Testis (tissue), 3 donors: Measurements from ENCODE around the gene RHPN2. TPM values are rescaled to one million over a fixed set of nuclear protein-coding genes. Genes with fewer than 3 reads are reported as not detected.
"Not testable (repeated sequence)": the region's sequence is repeated elsewhere in the genome, so short reads cannot be mapped to it uniquely, and the experiment has no call there.

Source experiments
- DNase-seq: peaks from one replicate; pipeline ENCODE4 v3.0.0-alpha.2; 2019
- H3K27ac ChIP-seq, 2 donors: fragments of 200-600 bp; sonication (generic); one replicate each; pipeline ENCODE4 v1.5.1; 2019
- H3K27me3 ChIP-seq: fragments of 200-600 bp; sonication (generic); one replicate; pipeline ENCODE4 v1.5.1; 2019
- H3K36me3 ChIP-seq: fragments of 200-600 bp; sonication (generic); one replicate; pipeline ENCODE4 v1.5.1; 2017; ENCODE audit warnings: low read depth; ENCODE audit errors: missing control alignments
- H3K4me1 ChIP-seq: fragments of 200-600 bp; sonication (generic); one replicate; pipeline ENCODE4 v1.5.1; 2019
- H3K4me3 ChIP-seq, 2 donors: fragments of 200-600 bp; sonication (generic); one replicate each; pipeline ENCODE4 v1.5.1; 2017 to 2019
- H3K9me3 ChIP-seq: fragments of 200-600 bp; sonication (generic); one replicate; pipeline ENCODE4 v1.5.1; 2017
- POLR2A ChIP-seq: fragments of 450-650 bp; IDR thresholded peaks from one replicate; pipeline ENCODE4 v1.6.1; 2017; ENCODE audit warnings: antibody characterized with exemption, mild to moderate bottlenecking, moderate library complexity
- WGBS, 2 donors: methylation state at CpG; one replicate each; pipeline ENCODE4 v1.1.5; 2018; 5-methylcytosine and 5-hydroxymethylcytosine counted together
- intact Hi-C: fragments of 100-400 bp; cut with DNase I; formaldehyde crosslinking; loops from one replicate; pipeline ENCODE4 v1.15.1; 2023; ENCODE audit warnings: low total_unique reads
- polyA plus RNA-seq: library from polyadenylated mRNA; stranded (reverse); fragments of 350-450 nt; fragmentation: Illumina TruSeq; extraction: RNeasy Lipid Tissue Mini Kit (QIAGEN cat#74804); gene quantifications from one replicate; pipeline ENCODE4 v1.2.3, GENCODE V29; 2014; ENCODE audit warnings: low read depth, low replicate concordance; ENCODE audit not compliant: insufficient read depth
- total RNA-seq, 2 donors: library from RNA; depleted of rRNA; stranded (reverse); fragments of >200 nt; gene quantifications; one replicate each; pipeline ENCODE4 v1.2.3, GENCODE V29; 2016
- TF ChIP-seq, protein P1 (sequence below), 3 experiments: fragments of 450-650 bp in 2 of 3; fragments of 200-600 bp in 1 of 3; sonication (generic) in 1 of 3; IDR thresholded peaks; one replicate each; pipeline ENCODE4 v1.5.1; 2016 to 2019; ENCODE audit warnings: antibody characterized with exemption in 3 of 3, mild to moderate bottlenecking in 2 of 3, moderate library complexity in 1 of 3

Gene RHPN2
- total and polyA plus RNA-seq, 3 donors from 2014 or later = 3.5 to 8.1 (median 4.0) TPM

DNA sequence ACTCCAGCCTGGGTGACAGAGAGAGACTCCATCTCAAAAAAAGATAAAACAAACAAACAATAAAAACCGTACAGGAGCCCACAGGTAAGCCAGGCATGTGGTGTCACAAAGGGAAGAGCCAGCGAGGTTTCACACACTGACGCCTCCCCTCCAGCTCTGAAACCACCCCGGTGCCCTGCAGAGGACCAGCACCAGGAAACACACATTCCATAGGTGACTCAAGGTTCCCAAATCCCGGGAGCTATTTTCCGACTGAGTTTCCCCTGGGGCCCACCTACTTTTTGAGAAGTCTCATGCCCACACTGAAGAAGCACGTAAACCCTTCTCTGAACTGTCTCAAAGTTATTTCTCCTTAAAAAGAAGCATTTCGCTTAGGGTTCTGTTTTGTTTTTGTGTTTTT is 40.3 kb downstream of the RHPN2 start:
- Histone ChIP-seq H3K4me3 (no peak overlapping the region), H3K9me3 (no peaks in the 10 kb centered on the region), H3K4me1 (no peaks in the 10 kb centered on the region), H3K36me3 (no peaks in the 10 kb centered on the region), H3K27me3 (no peaks in the 10 kb centered on the region), H3K27ac (no peak overlapping the region)
- no peak for TF ChIP-seq POLR2A
- TF ChIP-seq, protein P1, sequence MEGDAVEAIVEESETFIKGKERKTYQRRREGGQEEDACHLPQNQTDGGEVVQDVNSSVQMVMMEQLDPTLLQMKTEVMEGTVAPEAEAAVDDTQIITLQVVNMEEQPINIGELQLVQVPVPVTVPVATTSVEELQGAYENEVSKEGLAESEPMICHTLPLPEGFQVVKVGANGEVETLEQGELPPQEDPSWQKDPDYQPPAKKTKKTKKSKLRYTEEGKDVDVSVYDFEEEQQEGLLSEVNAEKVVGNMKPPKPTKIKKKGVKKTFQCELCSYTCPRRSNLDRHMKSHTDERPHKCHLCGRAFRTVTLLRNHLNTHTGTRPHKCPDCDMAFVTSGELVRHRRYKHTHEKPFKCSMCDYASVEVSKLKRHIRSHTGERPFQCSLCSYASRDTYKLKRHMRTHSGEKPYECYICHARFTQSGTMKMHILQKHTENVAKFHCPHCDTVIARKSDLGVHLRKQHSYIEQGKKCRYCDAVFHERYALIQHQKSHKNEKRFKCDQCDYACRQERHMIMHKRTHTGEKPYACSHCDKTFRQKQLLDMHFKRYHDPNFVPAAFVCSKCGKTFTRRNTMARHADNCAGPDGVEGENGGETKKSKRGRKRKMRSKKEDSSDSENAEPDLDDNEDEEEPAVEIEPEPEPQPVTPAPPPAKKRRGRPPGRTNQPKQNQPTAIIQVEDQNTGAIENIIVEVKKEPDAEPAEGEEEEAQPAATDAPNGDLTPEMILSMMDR (IDR thresholded peaks at IDR 0.05) = no peak
- no peak for DNase-seq
- WGBS, 2 donors = 87 to 93% methylated on average over 8 of the region's 8 CpGs
- intact Hi-C loops = no loop called here

DNA sequence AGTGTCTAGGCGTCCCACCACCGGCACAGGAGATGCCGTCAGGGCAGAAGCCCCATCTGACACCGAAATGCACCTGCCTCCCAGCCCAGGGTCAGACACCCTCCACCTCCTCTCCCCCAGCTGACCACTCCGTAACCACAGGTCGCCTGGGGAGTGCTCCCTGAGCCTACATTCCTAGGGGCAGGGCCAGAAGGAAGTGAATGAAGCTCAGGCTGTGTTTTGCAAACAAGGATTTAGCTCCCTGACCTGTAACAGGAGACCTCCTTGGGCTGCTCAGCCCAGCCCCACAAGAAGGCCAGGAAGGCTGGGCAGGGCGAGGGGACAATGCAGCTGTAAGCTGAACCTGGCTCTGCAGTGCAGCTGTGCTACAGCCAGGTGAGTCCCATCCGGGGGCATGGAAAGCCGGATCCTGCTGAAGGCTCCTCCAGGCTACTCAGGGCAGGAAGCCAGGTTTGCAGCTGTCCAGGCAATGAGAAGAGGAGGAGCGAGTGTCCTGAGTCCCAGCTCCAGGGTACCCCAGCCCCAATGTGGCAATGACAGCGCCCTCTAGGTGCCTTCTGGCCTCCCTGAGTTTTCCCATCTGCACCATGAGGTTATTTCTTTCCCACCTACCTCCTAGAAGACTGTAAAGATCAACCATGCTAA is 42.1 kb downstream of the RHPN2 start:
- H3K27me3 ChIP-seq = no peaks in the 10 kb centered on the region
- intact Hi-C loops = no loop called here
- no peaks in the 10 kb centered on the region for H3K9me3 ChIP-seq
- H3K4me1 ChIP-seq = no peaks in the 10 kb centered on the region
- 13 to 58% methylated on average over 1 to 10 of the region's 11 CpGs for WGBS, 2 donors
- no peak for DNase-seq
- no peak overlapping the region for H3K27ac ChIP-seq
- no peak overlapping the region for H3K4me3 ChIP-seq
- no peaks in the 10 kb centered on the region for H3K36me3 ChIP-seq
- TF ChIP-seq POLR2A = no peak
- TF ChIP-seq, protein P1 (IDR thresholded peaks at IDR 0.05) = no peak

DNA sequence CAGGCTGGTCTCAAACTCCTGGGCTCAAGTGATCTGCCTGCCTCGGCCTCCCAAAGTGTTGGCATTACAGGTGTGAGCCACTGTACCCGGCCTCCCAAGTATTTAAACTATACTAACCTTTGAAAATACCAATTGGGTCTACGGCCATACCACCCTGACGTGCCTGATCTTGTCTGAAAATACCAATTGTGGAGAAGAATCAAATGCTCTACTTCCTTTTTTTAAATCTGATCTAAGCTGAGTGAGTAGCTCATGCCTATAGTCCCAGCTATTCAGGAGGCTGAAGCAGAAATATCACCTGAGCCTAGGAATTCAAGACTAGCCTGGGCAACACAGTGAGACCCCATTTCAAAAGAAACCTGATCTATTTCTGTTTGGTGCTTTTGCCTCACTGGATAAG is 53.8 kb downstream of the RHPN2 start:
- H3K9me3 ChIP-seq, H3K4me3 ChIP-seq, H3K36me3 ChIP-seq, DNase-seq, H3K27ac ChIP-seq, H3K27me3 ChIP-seq, H3K4me1 ChIP-seq, intact Hi-C loops: not testable (repeated sequence)
- 94 to 96% methylated on average over 4 of the region's 4 CpGs for WGBS, 2 donors

DNA sequence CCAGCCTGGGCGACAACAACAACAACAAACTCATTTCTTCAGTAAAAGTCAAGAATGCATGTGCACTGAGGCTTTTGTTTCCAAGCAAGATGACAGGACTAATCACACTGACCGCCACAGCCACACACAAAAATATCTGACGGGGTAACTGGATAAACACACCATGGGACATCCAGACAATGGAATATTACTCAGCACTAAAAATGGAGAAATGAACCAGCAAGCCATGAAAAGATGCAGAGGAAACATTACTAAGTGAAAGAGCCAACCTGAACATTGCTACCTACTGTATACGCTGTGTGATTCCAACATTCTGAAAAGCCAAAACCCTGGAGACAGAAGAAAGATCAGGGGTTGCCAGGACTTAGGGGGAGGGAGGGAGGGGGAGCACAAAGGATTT is 56.0 kb downstream of the RHPN2 start:
- Histone ChIP-seq H3K27ac (no peak overlapping the region), H3K36me3 (no peaks in the 10 kb centered on the region), H3K4me1 (no peaks in the 10 kb centered on the region), H3K9me3 (no peaks in the 10 kb centered on the region), H3K27me3 (no peaks in the 10 kb centered on the region), H3K4me3 (no peak overlapping the region)
- no peak for DNase-seq
- WGBS, 2 donors = 95 to 96% methylated on average over 4 of the region's 4 CpGs
- TF ChIP-seq, protein P1 (IDR thresholded peaks at IDR 0.05) = no peak
- no peak for TF ChIP-seq POLR2A
- intact Hi-C loops = no loop called here

DNA sequence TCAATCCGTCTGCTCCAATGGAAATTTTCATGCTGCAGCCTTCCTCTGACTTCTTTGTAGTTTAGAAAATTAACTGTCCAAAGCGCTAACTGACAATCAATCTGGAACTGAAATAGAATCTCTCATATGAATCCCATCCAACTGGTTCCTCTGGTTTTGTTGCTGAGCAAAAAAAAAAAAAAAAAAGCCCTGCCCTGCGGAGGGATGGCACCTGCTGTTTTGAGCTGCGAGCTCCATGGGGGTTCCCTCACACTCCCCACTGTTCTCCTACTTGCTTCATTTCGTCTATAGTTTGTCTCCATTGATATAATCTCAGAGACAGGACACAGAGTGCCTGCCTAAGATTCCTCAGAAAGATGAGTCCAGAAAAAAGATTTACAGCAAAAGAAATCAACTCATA is 59.2 kb downstream of the RHPN2 start:
- no peak overlapping the region for H3K4me3 ChIP-seq
- no peak for TF ChIP-seq POLR2A
- TF ChIP-seq, protein P1 (IDR thresholded peaks at IDR 0.05) = no peak
- no peak for DNase-seq
- WGBS, 2 donors = 78 to 87% methylated on average over 5 of the region's 5 CpGs
- no peaks in the 10 kb centered on the region for H3K27me3 ChIP-seq
- intact Hi-C loops = no loop called here
- H3K36me3 ChIP-seq = no peaks in the 10 kb centered on the region
- H3K27ac ChIP-seq = no peak overlapping the region
- no peaks in the 10 kb centered on the region for H3K4me1 ChIP-seq
- no peaks in the 10 kb centered on the region for H3K9me3 ChIP-seq

DNA sequence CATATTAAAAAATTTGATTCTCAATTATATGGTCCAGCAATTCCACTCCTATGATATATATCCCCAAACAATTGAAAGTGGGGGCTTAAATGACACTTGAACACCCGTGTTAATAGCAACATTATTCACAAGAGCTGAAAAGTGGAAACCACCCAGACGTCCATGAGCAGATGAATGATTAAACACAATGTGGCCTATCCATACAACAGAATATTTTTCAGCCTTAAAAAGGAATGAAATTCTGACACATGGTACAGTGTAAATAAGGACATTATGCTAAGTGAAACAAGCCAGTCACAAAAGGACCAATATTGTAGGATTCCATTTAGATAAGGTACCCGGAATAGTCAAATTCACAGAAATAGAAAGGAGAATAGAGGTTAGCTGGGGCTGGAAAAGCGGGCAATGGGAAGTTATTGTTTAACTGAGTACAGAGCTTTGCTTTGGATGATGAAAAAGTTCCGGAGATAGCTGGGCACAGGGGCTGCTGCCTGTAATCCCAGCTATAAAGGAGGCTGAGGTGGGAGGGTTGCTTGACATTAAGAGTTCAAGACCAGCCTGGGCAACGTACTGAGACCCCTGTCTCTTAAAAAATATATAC is 61.2 kb downstream of the RHPN2 start:
- H3K36me3 ChIP-seq, intact Hi-C loops, H3K4me3 ChIP-seq, H3K27me3 ChIP-seq, H3K4me1 ChIP-seq, DNase-seq, H3K9me3 ChIP-seq, H3K27ac ChIP-seq: not testable (repeated sequence)
- WGBS, 2 donors = 83 to 91% methylated on average over 6 of the region's 6 CpGs

DNA sequence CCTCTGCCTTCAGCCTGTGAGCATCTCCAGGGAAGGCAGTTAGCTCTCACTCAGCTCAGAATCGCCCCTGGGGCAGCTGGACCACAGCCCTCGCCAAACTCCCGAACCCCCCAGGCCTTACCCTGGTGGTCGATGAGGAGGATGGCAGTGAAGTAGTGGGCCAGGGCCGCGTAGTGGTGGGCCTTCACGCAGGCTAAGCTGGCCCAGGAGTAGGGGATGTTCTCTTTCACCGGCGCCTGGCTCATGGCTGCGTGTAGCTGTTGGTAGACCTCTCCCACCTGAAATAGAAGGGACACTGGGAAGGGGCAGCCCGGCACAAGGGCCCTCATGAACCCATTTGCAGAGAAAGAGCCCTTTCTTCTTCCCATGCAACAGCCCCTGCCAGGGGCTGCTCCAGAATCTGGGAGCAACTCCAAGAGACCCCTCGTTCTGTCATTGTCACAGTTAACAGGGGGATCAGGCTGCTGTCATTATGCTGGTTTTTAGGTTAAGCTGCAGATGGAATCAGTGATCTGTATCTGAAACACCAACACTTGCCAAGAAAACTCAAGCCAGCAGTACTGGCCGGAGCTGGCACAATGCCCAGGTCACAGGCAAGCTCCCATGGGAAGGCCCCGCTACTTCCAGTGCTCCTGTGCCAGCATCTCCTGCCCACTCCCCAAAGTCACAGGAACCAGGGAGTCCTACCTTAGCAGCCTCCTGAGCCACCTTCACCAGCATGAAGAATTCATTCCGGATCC is 62.4 kb downstream of the RHPN2 start:
- not testable (repeated sequence) for H3K27me3 ChIP-seq

More for the DNA sequence above, 62.4 kb downstream of the RHPN2 start:
- H3K27ac ChIP-seq, H3K9me3 ChIP-seq, H3K4me1 ChIP-seq, intact Hi-C loops, DNase-seq, H3K4me3 ChIP-seq, H3K36me3 ChIP-seq: not testable (repeated sequence)
- WGBS, 2 donors = 80 to 84% methylated on average over 6 to 15 of the region's 15 CpGs
